ENCODE measurements around the gene CDKN1B.

GRCh38 chr12:12685305-12685704 lies 31.9 kb upstream of the CDKN1B start:
- TF ChIP-seq CTCF (IDR thresholded peaks at IDR 0.05) (no peak), POLR2A (IDR thresholded peaks at IDR 0.05) (no peak)

Measured in adrenal gland (tissue), 5 donors.